ENCODE measurements around the gene BIN1. TPM values are rescaled to one million over a fixed set of nuclear protein-coding genes. Genes with fewer than 3 reads are reported as not detected.

The BIN1 gene
- total RNA-seq, 1 donor from 2014 or later = 98.8 TPM

DNA sequence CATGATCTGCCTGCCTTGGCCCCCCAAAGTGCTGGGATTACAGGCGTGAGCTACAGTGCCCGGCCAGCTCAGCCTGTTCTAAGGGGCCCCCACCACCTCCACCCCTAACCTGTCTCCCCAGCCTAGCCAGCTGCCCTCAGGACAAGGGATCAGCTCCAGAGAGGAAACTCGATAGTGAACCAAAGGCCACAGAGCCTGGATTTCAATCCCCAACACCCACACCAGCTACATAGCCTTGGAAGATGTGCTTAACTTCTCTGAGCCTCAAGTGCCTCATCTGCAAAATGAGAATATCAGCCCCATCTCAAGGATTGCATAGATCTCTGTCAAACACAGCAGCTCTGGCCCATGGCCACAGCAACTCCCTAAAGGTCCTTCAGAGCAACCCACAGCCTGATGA lies 32.0 kb downstream of the BIN1 start:
- DNase-seq = no peak

DNA sequence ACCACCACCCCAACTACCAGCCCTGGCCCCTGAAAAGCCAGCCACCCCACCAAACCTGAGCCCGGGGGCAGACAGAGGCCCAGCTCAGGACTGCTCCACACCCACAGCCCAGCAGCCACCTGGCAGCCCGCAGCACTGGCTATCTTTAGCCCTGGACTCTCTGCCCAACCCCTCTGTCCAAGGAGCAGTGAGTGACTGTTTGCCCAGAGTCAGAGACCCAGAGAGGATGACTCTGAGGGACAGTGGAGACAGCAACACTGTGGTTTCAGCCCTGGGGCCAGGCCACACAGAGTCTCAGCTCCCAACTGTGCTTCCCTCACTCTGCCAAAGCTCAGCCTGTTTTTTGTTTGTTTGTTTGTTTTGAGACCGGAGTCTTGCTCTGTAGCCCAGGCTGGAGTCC lies 32.6 kb downstream of the BIN1 start:
- no peak for DNase-seq

DNA sequence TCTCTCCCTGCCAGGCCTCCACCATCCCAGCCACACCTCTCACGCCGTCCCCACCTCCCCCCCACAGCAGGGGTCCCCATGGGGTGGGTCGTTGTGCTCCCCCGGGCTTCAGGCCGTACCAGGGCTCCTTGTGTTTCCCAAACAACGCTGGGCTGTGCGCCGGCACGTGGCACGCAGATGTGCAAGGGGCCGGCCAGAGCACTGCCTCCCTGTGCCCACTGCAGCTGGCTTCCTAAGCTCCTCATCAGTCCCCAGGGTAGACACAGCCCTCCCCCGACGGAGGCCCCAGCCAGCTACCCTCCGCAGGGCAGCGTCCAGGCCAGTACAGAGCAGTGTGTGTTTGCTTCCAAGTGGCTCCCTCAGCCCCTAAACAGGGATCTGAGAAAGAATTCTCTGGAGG lies 34.0 kb downstream of the BIN1 start:
- no peak for DNase-seq

DNA sequence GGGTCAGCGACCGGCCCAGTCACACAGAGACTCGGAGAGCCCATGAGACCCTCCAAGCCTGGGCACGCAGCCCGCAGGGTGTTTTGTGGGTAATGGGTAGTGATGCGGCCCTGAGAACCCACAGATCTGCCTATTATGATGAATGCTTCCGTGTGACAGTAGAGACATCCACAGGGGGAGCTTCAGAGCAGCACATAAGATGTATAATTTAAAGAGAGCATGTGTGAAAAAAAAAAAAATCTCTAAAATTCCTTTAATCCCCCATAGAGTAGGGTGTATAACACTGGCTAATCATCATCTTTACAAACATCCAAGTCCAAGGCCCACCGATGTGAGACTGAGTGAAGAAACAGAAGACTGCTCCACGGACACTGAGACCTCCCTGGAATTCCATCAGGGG lies 34.6 kb downstream of the BIN1 start:
- no peak for DNase-seq

DNA sequence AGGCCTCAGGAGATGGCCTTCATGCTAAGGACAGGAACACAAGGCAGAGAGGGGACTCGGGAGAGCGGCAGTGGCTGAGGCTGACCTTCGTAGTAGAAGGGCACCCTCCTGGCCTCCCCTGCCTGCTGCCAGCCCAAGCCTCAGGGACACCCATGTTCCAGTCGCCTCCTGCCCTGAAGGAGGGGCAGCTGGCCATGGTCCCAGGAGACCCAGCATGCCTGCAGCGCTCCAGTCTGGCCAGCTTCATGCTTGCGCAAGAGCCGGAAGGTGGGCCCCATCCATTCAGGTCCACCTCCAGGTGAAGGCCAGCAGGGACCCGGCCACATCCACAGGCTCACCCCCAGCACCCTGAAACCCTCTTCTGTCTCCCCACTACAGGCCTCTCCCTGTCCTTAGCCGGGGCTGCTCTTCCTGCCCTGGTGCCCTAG lies 35.0 kb downstream of the BIN1 start:
- DNase-seq = no peak

DNA sequence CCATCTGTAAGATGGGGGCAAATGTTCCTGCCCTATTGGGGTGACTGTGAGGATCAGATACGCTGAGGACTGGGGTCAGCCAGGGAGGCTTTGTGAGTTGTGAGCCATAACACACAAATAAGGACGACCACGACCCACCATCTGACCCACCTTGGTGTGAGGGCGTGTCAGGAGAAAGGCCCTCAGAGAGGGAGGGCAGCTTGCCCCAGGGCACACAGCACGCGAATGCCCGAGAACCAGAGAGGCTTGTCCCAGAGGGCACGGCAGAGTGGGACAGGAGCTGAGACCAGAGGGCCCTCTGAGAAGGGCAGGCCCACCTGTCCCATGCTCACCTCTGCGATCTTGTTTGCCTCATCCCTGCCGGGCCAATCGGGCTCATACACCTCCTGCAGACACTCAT lies 36.7 kb downstream of the BIN1 start:
- no peak for DNase-seq

DNA sequence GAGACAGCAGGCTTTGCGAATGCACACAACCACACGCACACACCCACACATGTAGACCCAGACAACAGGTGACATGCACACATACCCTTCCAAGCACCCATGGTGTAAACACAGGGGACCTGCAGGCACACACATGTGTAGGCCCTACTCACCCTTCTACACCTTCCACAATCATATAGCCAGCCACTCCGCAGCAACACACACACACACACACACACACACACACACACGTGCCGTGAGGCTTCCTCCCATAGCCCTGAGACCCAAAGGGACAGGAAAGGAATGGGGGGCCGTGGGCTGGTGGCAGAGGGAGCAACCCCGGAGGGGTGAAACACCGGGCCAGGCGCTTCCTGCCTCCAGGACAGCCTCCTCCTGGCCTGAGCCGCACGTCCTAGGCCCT lies 37.4 kb downstream of the BIN1 start:
- DNase-seq = no peak

DNA sequence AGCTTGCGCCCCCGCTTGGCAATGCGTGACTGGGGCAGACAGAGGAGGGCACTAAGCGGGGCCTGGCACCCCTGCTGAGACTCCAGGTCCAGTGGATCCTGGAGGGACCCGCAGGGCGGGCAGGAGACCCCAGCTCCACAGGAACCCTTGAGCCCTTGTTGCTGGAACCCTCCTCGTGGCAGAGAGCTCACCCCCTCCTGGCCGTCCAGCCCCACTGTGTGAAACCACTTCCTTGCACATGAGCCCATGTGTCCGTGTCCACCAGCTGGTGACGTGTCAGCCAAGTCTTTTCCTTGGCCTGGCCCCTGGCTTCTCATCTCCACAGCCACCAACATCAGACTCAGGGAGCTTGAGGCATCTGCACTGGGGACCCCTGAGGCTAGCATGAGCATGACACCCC lies 38.0 kb downstream of the BIN1 start:
- no peak for DNase-seq

DNA sequence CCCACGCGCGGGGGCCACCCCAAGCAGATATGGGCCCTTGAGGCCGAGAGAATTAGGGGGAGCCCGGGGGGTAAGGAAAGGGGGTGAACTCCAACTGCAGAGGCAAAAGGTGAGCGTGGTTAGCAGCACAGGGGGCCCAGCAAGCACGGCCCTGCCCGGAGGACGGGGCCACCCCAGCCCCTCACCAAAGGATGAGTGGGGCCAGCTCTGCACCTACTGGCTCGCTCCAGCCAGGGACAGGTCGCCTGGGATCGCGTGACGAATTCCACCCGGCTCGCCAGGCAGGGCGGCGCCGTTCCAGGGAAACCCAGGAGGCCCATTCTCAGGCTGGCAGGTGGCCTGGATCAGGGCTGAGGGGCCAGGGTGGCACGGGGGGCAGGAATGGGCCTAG lies 38.6 kb downstream of the BIN1 start:
- no peak for DNase-seq

DNA sequence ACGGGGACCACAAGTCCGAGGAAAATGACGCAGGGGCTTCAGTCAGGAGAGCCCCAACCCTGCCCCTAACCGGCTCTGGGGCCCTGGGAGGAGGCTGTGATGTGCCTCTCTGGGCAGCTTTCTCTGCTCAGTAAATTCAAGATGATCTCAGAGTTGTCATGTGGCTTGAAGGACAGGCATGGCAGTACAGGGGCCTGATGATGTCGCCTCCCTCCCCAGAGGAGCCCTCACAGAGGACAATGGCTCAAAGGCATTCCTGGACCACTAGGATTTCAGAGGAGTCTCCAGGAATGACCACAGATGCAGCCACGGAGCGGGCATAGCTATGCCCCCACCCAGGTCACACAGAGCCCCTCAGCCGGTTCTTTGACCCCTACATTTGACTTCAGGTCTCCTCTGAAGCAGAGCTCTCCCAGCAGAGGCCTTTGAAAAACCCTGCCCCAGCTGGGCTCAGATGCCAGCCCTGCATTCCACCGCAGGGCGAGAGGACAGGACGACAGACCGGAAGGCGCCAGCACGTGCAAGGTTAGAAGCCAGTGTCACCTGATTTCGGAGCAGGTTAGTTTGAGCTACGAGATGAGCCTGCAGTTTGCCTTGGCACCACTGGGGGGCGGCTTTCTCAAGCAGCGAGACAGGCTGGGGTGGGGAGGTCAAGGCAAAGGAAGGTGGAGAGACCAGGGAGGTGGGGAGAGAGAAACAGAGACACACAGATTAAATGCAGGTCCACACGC lies 39.2 kb downstream of the BIN1 start:
- no peak for DNase-seq

DNA sequence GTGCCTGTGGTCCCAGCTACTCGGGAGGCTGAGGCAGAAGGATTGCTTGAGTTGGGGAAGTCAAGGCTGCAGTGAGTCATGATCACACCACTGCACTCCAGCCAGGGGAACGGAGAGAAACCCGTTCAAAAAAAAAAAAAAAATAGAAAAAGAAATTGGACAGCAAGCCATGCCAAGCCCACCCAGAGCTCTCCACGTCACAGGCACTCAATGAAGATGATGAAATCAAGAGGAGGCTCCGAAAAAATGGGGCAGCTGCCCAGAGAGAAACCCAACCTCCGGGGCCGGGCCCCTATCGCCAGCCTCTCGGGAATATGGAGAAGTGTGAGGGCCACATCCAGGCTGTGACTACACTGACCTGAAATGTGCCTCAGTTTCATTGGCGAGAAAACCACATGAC lies 40.0 kb downstream of the BIN1 start:
- DNase-seq = no peak

DNA sequence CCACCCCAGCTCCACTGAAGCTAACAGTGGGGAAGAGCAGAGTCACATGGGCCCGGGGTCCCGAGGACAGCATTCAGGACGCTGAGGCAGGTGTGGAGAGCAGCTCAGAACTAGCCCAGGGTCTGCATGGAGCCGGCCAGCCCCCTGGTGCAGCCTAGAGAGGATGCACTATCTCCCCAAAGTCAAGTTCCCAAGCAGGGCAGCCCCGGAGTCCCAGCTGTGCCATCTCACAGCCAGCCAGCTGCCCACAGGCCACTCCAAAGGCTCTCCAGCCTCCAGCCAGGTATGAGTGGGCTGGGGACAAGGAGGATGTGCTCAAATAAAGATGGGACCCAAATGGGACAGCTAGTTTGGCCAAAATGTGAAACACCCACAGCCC lies 41.0 kb downstream of the BIN1 start:
- DNase-seq = no peak

DNA sequence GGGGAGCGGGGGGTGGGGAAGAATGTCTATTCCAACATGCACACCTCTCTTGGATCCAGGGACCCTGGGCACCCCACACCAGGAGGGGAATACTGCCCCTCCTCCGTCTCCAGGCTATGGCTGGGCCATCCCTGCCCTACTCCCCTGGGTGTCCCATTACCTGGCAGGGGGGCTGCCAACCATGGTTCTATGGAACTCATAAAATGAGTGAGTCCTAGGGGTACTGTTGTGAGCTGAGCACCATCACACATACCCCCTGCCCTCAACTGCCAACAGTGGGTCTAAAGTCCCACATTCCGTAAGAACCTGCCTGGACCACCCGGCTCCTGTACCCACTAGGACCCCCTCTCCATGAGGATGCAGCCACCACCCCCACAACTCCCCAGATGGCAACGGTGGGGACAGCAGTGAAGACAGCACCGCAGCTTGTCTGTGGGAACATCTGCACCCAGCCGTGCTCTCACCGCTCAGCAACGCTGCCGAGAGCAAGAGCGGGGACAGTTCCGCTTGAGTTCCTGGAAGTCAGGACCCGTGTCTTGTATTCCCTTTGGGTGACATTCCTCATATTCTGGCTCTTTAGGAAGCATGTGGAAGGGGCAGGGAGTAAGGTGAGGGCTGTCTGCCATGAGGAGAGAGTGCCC lies 41.5 kb downstream of the BIN1 start:
- no peak for DNase-seq

DNA sequence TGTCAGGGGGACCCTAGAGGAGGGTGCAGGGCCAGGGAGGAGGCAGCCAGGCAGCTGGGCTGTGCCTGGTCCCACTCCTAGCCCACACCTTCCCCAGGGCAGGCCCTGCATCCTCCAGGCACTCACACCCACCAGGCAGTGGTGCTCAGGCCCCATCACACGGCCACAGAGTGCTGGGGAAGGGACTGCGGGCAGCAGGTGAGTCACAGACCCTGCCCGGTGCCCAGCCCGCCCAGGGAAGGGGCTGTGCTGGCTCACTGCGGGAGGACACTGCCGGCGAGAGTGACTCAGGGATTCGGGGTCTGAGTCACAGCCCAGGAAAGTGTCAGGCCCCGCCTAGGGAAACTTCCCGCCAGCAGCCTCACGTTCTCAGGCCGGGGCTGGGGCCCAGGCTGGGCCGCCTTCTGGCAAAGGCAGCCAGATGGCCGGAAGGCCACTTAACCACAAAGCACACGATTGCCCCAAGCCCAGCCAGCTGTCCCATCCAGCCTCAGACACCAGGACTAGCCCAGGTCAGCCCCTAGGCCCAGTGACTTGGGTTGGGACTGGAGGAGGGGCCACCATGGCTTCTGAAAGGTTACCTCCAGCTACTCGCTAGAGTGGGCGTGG lies 42.2 kb downstream of the BIN1 start:
- peak; percentile 83 for DNase-seq

DNA sequence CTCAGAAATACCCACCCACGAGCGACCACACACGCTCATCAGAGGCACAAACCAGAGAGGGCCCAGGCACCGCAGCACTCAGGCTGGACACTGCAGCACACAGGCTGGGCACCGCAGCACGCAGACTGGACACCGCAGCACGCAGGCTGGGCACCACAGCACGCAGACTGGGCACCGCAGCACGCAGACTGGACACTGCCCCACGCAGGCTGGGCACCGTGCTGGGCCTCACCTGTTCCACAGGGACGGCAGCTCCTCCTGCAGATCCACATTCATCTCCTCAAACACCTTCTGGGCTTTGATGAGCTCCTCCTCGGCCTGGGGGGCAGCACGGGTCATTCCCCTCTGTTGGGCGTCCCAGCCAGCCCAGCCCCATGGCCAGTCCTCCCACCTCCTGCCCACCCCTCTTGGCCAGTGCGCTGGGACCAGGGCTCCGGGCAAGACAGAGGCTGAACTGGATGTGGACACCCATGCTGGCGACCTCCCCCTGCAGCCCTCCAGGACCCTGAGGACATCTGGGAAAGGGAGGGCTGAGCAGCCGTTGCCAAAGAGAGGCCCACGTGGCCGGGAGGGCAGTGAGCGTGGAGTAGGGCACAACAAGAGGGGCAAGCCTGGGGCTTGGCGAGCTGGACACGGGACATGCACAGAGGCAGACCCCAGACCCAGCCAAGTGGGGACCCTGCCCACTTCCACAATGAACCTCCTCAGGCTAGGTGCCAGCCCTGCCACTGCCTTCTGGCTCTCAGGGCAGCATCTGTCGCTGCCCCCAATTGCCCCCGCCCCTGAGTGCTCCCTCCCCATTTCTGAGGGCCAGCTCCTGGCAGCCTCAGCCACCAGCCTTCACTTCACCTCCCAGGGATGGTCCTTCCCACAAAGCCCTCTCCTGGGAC lies 43.0 kb downstream of the BIN1 start:
- no peak for DNase-seq

DNA sequence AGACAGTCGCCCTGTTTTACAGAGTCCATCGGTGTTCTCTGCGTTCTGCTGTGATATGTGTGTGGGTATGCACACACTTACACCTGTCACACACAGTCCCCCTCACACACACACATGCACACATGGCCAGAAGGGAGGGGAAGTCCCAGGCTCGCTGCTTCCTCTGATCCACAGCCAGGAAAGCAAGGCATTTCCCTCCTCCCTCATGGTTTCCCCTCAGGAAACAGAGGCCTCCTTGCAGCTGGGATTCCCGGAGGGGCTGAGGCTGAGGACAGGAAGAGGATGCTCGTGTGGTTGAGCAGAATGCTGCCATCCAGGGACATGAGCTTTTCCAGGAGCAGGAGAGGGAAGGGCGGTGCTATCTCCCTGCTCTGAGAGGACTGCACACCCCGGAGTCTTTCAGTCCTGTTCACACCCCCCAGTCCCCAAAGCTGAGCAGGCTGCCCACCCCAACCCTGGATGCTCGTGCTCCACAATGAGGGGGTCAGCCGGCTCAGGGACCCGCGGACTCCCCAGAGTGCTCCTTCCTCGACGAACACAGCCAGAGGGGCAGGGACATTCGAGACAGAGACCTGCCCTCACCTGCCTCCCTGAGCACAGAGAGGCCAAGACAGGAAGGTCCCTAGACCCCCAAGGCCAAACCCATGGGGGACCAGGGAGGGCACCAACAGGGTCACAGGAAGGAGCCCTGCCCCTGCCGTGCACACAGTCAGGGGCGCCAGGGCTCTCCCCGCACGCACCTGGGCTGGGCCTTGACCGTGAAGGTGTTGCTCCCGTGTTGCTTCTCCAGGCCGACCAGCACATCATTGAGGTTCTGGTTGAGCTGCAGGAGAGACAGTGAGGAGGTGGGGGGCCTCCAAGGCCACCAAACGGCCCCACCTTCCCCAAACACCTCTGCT lies 45.3 kb downstream of the BIN1 start:
- peak; percentile 82 for DNase-seq

DNA sequence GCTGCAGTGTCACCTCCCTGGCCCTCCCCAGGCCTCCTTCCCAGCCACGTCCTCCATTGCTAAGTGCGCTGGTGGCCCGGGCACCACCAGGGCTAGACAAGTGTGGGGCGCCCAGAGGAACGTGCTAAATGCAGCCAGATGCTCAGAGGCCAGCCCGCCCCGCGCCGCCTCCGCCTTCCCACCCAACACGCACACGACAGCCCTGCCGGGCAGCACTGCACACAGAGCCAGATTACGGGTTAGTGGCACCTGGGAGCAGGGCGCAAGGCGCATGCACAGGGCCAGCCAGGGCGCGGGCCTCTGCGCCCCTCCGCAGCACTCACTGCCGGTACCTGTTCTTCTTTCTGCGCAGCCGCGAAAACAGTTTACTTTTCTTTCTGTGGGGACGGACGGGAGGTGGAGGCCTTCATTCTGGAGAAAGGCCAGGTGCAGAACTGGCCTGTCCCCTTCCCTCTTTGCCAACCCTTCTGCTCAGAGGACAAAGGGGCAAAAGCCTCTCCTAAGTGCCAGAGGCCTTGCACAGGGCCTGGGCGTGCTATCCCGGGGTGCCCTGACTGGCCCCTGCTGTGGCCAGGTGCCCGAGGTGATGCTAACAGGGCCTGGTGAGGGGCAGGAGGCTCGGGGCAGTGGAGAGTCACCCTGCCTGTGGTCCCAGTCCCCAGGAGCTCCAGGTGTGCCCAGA lies 46.5 kb downstream of the BIN1 start:
- no peak for DNase-seq

DNA sequence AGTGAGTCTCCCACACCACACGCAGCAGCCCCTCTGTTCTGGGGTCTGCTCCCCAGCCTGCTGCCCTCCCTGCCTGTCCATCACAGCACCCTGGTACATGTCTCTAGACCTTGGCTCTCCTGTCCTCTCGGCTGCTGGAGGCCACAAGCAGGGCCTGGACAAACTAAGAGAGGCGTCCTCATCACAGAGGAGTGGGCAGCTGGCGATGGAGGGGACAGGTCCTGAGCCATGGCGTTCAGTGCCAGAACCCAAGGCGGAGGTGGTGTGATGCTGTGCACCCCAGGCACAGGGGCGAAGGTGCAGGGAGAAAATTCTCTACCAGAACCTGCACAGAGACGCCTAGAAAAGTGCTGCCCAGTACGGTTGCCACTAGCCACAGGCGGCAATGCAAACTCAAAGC lies 47.4 kb downstream of the BIN1 start:
- DNase-seq = no peak

DNA sequence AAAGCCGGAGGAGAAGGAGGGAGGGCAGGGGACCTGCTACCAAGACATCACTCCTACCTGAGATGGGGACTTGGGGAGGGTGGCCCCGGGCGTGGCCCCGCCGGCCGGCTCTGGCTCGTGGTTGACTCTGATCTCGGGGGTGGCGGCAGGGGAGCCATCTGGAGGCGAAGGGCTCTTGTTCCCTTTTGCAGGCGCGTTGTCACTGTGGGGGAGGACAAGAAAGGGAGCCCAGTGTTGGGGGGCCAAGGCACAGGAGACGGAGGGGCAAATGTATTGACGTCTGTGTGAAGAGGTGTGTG lies 48.1 kb downstream of the BIN1 start:
- no peak for DNase-seq

DNA sequence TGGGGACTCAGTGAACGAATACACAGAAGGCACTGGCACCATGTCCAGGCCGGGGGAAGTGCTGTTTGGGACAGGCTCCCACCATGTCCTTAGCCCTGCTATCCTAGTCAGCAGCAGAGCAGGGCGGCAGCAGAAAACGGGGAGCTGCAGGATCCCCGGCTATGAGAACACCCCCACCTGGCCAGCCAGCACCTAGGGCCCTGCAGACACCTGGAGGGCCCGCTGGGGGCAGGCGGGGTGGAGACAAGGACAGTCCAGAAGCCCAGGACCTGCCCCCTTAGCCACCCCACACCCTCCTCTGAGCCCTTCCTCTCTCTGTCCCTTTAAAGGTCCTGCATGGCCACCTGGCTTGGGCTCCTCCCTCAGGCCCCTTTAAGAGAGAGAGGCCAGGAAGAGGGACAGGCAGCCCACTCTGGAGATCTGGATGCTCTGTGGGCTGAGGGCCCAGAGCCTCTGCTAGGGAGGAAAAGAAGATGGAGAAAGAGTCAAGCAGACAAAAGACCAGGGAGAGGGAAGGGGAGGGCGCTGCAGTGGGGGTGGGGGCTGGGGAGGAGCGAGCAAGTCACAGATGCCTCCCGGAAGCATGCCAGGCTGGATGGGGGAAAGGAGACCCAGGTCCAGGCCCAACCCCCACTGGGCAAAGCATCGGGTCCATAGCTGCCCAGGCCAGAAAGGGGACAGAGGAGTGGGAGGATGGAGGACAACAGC lies 48.6 kb downstream of the BIN1 start:
- DNase-seq = no peak
